Right lobe of liver (tissue), 6 donors: ENCODE data around the gene SEMA4D. TPM values are rescaled to one million over a fixed set of nuclear protein-coding genes. Genes with fewer than 3 reads are reported as not detected.
"Not testable (repeated sequence)": the region's sequence is repeated elsewhere in the genome, so short reads cannot be mapped to it uniquely, and the experiment has no call there.

ENCODE experiments used
- ATAC-seq, 4 donors: fragments of 200-7000 bp; cut with Tn5 transposase; one replicate each; pipeline ENCODE4 v1.9.1; 2020; ENCODE audit warnings: mild to moderate bottlenecking in 4 of 4, moderate library complexity in 4 of 4
- DNase-seq, 3 donors: peaks; one replicate each; pipeline ENCODE4 v3.0.0-alpha.2; 2020
- H3K27ac ChIP-seq, 3 donors: fragments of 200-600 bp; one replicate each; pipeline ENCODE4 v1.8.0; 2022
- H3K27me3 ChIP-seq, 2 donors: fragments of 200-600 bp; one replicate each; pipeline ENCODE4 v1.8.0; 2022
- H3K36me3 ChIP-seq, 4 donors: fragments of 200-600 bp; sonication (generic) in 1 of 4; one replicate each; pipeline versions ENCODE4 v1.5.1 to v1.8.0; 2017 to 2022; ENCODE audit warnings: control low read depth in 1 of 4
- H3K4me1 ChIP-seq, 4 donors: fragments of 200-600 bp; sonication (generic) in 1 of 4; one replicate each; pipeline versions ENCODE4 v1.5.1 to v1.8.0; 2017 to 2022; ENCODE audit warnings: control low read depth in 1 of 4
- H3K4me3 ChIP-seq, 3 donors: fragments of 200-600 bp; one replicate each; pipeline ENCODE4 v1.8.0; 2022
- H3K9me3 ChIP-seq, 4 donors: fragments of 200-600 bp; sonication (generic) in 1 of 4; one replicate each; pipeline versions ENCODE4 v1.5.1 to v1.8.0; 2017 to 2022; ENCODE audit warnings: control low read depth in 1 of 4
- CTCF ChIP-seq, 4 donors: fragments of 200-600 bp in 3 of 4; fragments of 450-650 bp in 1 of 4; IDR thresholded peaks; one replicate each; pipeline versions ENCODE4 v1.5.1 to v1.8.0; 2016 to 2022; ENCODE audit warnings: antibody characterized with exemption in 4 of 4, mild to moderate bottlenecking in 2 of 4
- POLR2A ChIP-seq: fragments of 450-650 bp; IDR thresholded peaks from one replicate; pipeline ENCODE4 v1.6.1; 2017; ENCODE audit warnings: antibody characterized with exemption, mild to moderate bottlenecking
- WGBS: methylation state at CpG from one replicate; pipeline ENCODE4 v1.1.6; 2018; ENCODE audit warnings: low coverage, low lambda C conversion rate; ENCODE audit not compliant: insufficient coverage; ENCODE audit errors: missing lambda C conversion rate; 5-methylcytosine and 5-hydroxymethylcytosine counted together
- intact Hi-C, 2 donors: fragments of 100-400 bp; cut with DNase I; formaldehyde crosslinking; loops; one replicate each; pipeline versions ENCODE4 v1.11.2 to v1.14.1; 2022
- total RNA-seq, 6 experiments: library from RNA; depleted of rRNA in 2 of 6; stranded (reverse); fragments of >200 nt in 2 of 6; fragmentation: NEBNext Ultra II Directional in 3 of 6; extraction: Animal tissue kit (Norgen Biotek cat#: 25700) in 3 of 6; gene quantifications; one replicate each; pipeline versions ENCODE4 v1.1.0 to v1.2.4, GENCODE V29; 2016 to 2023
- donor health status: DM: no; HTN: yes; CAD: no.
- donor health status: DM: no; HTN: no; CAD: no.
- donor health status: DM: no; HTN: no; CAD: no.
- donor health status: DM: no; HTN: yes; CAD: no.
- donor health status: DM: no; HTN: yes; CAD: no.

Gene SEMA4D
- total RNA-seq, 6 experiments from 2014 or later = 2.0 to 7.5 (median 3.5) TPM

DNA sequence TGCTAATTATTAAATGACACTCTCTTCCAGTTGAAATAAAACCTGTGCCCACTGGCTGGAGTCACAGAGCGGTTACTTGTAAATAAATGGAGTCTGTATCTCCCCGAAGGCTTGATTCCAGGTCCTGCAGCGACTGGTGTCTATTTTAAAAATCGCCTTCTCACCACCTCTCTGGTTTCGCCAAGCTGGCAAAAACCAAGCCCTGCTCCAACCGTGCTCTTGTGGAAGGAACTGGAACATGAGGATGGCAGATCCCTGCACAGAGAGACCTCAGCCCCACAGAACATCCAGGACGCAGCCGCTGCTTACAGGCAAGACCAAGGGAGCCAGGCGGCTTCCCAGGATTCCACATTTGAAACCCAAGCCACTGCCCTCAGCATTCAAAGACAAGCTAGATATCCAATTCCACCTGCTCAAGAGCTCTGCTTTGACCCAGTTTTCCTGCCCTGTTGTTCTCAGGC, 15.0 kb downstream of the SEMA4D start:
- ATAC-seq (no peak), DNase-seq (no peak)
- intact Hi-C loops = no loop called here
- Histone ChIP-seq H3K36me3 (no peaks in the 10 kb centered on the region), H3K4me1 (no peaks in the 10 kb centered on the region), H3K4me3 (no peak overlapping the region), H3K27me3 (no peaks in the 10 kb centered on the region), H3K27ac (no peak overlapping the region), H3K9me3 (no peaks in the 10 kb centered on the region)
- WGBS = no CpG with 5 or more reads among the region's 9 CpGs
- TF ChIP-seq POLR2A = no peak
- no peak for TF ChIP-seq CTCF (IDR thresholded peaks at IDR 0.05)

DNA sequence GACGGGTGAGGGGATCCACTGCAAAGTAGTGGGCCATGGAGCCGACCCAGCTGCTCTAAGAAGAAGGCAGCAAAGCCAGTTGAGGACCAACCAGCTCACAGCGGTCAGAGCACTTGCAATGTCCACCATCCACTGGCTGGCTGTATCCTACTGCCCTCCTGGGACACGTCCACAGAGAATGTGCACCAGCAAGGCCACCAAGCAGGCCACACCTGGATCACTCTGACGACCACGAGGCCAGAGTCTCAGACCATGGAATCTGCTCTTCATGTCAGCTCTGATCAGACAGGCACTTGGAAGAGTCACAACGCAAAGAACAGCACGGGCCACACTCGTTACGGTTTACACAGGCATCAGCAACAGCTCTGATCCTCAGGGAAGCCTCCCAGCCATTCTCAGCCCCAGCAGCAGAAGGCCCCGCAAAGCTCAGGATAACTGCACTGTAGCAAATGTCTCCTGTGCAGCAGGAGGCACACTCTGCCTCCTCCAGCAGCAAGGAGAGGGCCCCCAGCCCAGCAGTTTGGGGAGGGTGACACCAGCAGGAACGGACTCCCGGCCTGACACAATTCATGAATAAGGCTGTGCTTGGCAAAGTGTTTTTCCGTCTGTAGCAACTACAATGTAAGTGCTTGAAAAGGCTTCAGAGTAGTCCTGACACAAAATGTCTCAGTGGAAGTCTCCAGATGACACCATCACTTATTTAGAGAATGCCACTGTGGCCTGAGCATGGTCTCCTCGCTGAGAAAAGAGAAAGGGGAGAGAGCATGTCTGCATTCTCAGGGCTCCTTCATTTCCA, 15.7 kb downstream of the SEMA4D start:
- WGBS = 75% methylated on average over 2 of the region's 15 CpGs
- Histone ChIP-seq H3K36me3 (no peaks in the 10 kb centered on the region), H3K4me3 (no peak overlapping the region), H3K4me1 (no peaks in the 10 kb centered on the region), H3K27ac (no peak overlapping the region), H3K9me3 (no peaks in the 10 kb centered on the region), H3K27me3 (no peaks in the 10 kb centered on the region)
- TF ChIP-seq POLR2A (no peak), CTCF (IDR thresholded peaks at IDR 0.05) (no peak)
- DNase-seq (no peak), ATAC-seq (no peak)
- intact Hi-C loops = no loop called here

- no peak for TF ChIP-seq POLR2A
- no peak for TF ChIP-seq CTCF (IDR thresholded peaks at IDR 0.05)
- DNase-seq (no peak), ATAC-seq (no peak)
- intact Hi-C loops = no loop called here
- Histone ChIP-seq H3K27ac (no peak overlapping the region), H3K27me3 (no peaks in the 10 kb centered on the region), H3K9me3 (no peaks in the 10 kb centered on the region), H3K36me3 (no peaks in the 10 kb centered on the region), H3K4me1 (no peaks in the 10 kb centered on the region), H3K4me3 (no peak overlapping the region)
- WGBS = 63% methylated on average over 7 of the region's 11 CpGs
Observed at GRCh38 chr9:89481538-89481915, 16.4 kb downstream of the SEMA4D start.

DNA sequence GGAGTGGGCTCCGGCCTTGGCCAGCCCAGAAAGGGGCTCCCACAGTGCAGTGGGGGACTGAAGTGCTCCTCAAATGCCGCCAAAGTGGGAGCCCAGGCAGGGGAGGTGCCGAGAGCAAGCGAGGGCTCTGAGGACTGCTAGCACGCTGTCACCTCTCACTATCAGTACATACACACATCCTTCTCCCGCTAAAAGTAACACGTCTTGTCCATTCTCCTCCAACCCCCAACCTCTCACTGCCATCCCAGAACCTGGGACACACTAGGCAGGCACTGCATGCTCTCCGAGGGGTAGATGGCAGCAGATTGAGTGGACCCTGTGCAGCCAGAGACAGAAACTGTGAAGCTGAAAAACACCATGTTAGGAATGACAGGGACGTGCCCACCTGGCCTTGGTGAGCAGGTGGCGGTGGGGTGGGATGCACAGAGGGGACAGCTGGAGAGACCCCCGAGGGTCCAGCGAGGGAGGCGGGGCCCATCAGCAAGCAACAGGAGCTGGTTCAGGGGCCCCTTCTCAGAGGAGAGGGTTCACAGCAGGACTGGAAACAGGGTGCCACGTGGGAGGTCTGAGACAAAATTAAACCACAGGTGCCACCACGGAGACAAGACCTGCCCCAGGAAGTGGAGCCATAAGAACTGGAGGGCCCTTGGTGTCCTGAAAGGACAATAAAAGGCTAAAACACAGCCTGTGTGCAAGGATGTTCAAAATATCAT, 16.9 kb downstream of the SEMA4D start:
- no peak overlapping the region for H3K4me3 ChIP-seq
- intact Hi-C loops = no loop called here
- no peaks in the 10 kb centered on the region for H3K27me3 ChIP-seq
- ATAC-seq = no peak
- TF ChIP-seq CTCF (IDR thresholded peaks at IDR 0.05) (no peak), POLR2A (no peak)
- 70% methylated on average over 8 of the region's 15 CpGs for WGBS
- no peaks in the 10 kb centered on the region for H3K36me3 ChIP-seq
- no peak for DNase-seq
- no peaks in the 10 kb centered on the region for H3K4me1 ChIP-seq
- H3K27ac ChIP-seq = no peak overlapping the region
- no peaks in the 10 kb centered on the region for H3K9me3 ChIP-seq

DNA sequence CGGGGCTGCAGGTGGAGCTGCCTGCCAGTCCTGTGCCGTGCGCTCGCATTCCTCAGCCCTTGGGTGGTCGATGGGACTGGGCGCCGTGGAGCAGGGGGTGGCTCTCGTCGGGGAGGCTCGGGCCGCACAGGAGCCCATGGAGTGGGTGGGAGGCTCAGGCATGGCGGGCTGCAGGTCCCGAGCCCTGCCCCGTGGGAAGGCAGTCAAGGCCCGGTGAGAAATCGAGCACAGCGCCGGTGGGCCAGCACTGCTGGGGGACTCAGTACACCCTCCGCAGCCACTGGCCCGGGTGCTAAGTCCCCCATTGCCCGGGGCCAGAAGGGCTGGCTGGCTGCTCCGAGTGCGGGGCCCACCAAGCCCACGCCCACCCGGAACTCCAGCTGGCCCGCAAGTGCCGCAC, 17.5 kb downstream of the SEMA4D start:
- WGBS = 100% methylated on average over 2 of the region's 27 CpGs
- not testable (repeated sequence) for H3K4me3 ChIP-seq, H3K9me3 ChIP-seq

DNA sequence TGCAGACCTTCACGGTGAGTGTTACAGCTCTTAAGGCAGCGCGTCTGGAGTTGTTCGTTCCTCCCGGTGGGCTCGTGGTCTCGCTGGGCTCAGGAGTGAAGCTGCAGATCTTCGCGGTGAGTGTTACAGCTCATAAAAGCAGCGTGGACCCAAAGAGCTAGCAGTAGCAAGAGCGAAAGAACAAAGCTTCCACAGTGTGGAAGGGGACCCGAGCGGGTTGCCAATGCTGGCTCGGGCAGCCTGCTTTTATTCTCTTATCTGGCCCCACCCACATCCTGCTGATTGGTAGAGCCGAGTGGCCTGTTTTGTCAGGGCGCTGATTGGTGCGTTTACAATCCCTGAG, 18.3 kb downstream of the SEMA4D start:
- H3K4me3 ChIP-seq, DNase-seq, H3K4me1 ChIP-seq, intact Hi-C loops, ATAC-seq, H3K27ac ChIP-seq, H3K36me3 ChIP-seq, H3K27me3 ChIP-seq, H3K9me3 ChIP-seq: not testable (repeated sequence)
- WGBS = 100% methylated on average over 1 of the region's 17 CpGs

More for the DNA sequence above, 17.5 kb downstream of the SEMA4D start:
- ATAC-seq, H3K4me1 ChIP-seq, H3K27ac ChIP-seq, DNase-seq, H3K27me3 ChIP-seq, H3K36me3 ChIP-seq, intact Hi-C loops: not testable (repeated sequence)
